GM21515 (cell line): ENCODE data around the gene ANGPT4.
"Not testable (repeated sequence)": the region's sequence is repeated elsewhere in the genome, so short reads cannot be mapped to it uniquely, and the experiment has no call there.

ENCODE experiments used
- ATAC-seq: cut with Tn5 transposase; IDR thresholded peaks from one replicate; pipeline ENCODE4 v1.9.1; 2021; ENCODE audit not compliant: unreplicated experiment

The ANGPT4 gene

GRCh38 chr20:828987-829386 lies 87.1 kb downstream of the ANGPT4 start:
- no peak for ATAC-seq

- ATAC-seq: not testable (repeated sequence)
These were observed 88.2 kb downstream of the ANGPT4 start for GRCh38 chr20:827981-828380.

DNA sequence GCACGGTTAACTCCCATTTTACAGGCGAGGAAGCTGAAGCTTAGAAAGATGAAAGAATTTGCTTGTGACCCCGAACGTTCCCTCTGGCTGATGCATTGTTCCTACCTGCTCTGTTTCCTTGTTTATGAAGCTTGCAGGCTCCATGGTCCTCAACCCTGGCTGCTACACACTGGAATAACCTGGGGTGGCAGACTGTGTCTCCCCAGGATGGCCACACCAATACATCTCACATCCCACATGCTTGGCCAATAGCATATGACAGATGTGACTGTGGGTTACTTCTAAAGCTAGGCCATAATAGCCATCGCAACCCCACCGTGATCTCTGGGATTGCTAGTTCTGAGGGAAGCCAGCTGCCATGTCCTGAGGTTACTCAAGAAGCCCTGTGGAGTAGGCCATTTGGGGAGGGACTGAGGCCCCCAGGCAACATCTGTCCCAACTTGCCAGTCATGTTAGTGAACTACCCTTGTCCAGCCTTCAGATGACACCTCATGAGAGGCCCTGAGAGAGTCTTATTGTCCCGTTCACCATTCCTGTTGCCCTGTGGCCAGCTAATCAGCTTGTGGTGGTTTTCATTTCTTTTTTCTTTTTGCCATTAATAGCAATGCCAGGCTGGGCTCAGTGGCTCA lies 89.3 kb downstream of the ANGPT4 start:
- ATAC-seq: no peak

DNA sequence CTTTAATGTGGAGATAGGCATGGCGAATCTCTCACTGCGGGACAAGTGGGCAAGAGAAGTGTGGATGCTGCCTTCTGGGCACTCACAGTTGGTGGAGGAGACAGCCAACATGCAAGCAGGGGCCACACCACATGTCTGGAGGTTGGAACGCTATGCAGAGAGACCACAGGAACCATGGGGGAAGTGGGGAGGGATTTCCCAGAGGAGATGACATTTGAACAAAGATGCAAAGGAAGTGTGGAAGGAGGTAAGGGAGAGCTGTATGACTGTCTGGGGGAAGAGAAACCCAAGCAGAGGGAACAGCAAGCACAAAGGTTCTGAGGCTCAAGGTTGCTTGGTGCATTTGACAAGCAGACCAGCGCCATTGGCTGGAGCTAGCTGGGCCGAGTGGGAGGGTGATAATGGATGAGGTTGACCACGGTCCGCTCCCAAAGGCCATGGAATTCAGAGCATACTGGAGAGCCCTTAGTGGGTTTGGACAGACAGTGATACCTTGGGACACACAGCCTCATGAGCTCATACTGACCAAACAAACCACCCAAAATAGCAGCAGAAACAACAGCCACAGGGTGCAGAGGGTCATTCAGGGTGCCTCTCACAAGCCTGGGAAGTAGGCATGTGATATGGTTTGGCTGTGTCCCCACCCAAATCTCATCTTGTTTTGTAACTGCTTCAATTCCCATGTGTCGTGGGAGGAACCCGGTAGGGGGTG lies 90.3 kb downstream of the ANGPT4 start:
- no peak for ATAC-seq

DNA sequence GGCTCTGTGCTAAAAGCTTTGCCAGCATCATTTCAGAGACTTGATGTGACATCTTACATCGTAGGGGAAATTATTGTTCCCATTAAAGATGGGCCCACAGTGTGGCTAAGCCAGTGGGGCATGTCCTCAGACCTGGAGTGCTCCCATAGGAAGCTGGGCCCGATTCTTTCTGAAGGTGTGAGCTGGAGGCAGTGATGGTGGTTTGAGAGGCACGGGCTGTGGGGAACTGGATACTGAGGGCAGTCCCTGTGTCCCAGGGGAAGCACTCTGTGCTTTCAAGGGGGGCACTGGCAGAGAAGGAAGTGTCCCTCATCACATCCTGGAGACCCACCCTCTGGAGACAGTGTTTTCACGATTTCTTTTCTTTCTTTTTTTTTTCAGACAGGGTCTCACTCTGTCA lies 91.2 kb downstream of the ANGPT4 start:
- no peak for ATAC-seq

- no peak for ATAC-seq
These were observed 91.6 kb downstream of the ANGPT4 start for GRCh38 chr20:824490-824889.

DNA sequence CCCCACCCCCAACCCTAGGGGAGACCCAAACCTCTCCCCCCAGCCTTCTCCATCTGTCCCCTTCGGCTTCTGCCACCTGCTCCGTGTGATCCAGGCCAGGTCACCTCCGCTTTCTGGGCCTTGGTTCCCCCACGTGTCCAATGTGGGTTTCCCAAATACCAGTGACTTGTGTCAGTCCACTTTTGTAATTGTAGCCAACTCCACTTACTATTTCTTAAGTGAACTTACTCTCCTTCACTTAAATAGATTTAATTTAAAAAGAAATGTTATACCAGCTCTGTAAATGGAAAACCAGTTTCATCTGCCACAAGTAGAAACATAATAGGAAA lies 92.6 kb downstream of the ANGPT4 start:
- no peak for ATAC-seq

GRCh38 chr20:822651-823573 lies 93.2 kb downstream of the ANGPT4 start:
- ATAC-seq: no peak

- no peak for ATAC-seq
These were observed 94.4 kb downstream of the ANGPT4 start for GRCh38 chr20:821731-822065.

DNA sequence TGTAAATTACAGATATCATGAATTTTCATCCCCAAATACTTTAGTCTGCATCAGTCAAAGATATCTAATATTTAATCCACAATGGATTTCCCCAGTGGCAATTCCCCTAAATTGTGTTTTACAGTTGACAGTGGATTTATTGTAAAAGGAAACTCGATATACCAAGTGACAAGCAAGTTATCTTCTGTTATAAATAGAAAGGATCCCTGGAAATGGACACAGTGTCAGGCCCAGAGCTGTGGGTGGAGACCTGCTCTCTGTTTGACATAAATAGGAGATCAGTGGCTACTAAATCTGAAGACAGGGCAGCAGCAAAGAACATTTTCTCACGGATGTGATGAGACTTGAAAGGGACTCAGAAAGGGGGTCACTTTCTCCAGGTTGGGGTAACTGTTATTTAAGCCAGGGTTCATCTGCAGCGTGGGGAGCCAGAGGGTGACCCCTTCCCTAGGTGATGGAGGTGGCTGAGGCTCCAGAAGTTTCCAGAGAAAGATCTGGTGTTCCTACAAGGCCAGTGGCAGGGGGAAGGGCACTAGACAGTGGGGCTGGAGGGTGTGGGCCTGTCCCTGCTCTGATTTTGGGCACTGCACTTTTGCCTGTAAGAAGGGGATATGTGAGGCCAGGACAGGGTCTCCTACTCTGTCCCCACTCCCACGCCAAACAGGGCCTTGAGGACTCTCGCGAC lies 94.9 kb downstream of the ANGPT4 start:
- ATAC-seq: no peak

DNA sequence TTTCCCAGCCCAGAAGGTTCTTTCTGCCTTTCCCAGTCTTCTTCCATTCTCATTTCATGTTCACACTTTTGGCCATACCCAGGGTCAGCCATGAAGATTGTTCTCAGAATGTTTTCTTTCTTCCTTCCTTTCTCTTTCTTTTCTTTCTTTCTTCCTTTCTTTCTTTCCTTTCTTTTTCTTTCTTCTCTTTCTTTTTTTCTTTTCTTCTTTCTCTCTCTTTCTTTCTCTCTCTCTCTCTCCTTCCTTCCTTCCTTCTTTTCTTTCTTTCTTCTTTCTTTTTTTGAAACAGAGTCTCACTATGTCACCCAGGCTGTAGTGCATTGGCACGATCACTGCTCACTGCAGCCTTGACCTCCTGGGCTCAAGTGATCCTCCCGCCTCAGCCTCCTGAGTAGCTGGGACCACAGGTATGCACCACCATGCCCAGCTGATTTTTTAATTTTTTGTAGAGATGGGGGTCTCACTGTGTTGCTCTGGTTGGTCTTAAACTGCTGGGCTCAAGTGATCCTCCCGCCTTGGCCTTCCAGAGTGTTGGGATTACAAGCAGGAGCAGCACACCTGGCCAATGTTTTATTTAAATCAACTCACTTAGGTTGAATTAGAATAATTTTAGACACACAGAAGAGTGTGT lies 95.7 kb downstream of the ANGPT4 start:
- no peak for ATAC-seq
